GM12878 (cell line): ENCODE results near the gene SLC25A47. TPM values are rescaled to one million over a fixed set of nuclear protein-coding genes. Genes with fewer than 3 reads are reported as not detected.

Experiments used
- BCLAF1 ChIP-seq: fragments of 450-650 bp; IDR thresholded peaks from 2 replicates; pipeline ENCODE4 v1.6.1; 2017; ENCODE audit warnings: antibody characterized with exemption, mild to moderate bottlenecking, moderate library complexity
- BMI1 ChIP-seq: fragments of 450-650 bp; IDR thresholded peaks from 2 replicates; pipeline ENCODE4 v1.6.1; 2016; ENCODE audit warnings: mild to moderate bottlenecking, moderate library complexity, borderline replicate concordance
- CBX3 ChIP-seq: fragments of 200-600 bp; sonication (generic); IDR thresholded peaks from 2 replicates; pipeline ENCODE4 v1.6.1; 2016; ENCODE audit warnings: low read depth, borderline replicate concordance
- CHD4 ChIP-seq: fragments of 200-600 bp; sonication (generic); IDR thresholded peaks from 2 replicates; pipeline ENCODE4 v1.6.1; 2016; ENCODE audit warnings: mild to moderate bottlenecking
- EZH2 ChIP-seq: IDR thresholded peaks from 2 replicates; pipeline ENCODE4 v1.6.1; 2012; ENCODE audit warnings: low read depth, mild to moderate bottlenecking, control low read depth, inconsistent platforms, low read length, borderline replicate concordance; ENCODE audit not compliant: control insufficient read depth
- FOS ChIP-seq: IDR thresholded peaks from 3 replicates; pipeline ENCODE4 v1.6.1; 2011; ENCODE audit warnings: borderline replicate concordance; ENCODE audit not compliant: insufficient read length; ENCODE audit errors: extremely low read depth
- NR2C2 ChIP-seq: IDR thresholded peaks from 2 replicates; pipeline ENCODE4 v1.6.1; 2011; ENCODE audit warnings: borderline replicate concordance, low read depth; ENCODE audit not compliant: control insufficient read depth, insufficient read length
- PML ChIP-seq: IDR thresholded peaks from 2 replicates; pipeline ENCODE4 v1.6.1; 2012; ENCODE audit warnings: low read length, inconsistent platforms
- POLR2AphosphoS5 ChIP-seq: IDR thresholded peaks from 2 replicates; pipeline ENCODE4 v1.6.1; 2011; ENCODE audit warnings: mild to moderate bottlenecking, low read length, inconsistent platforms
- RB1 ChIP-seq: fragments of 450-650 bp; formaldehyde crosslinking; IDR thresholded peaks from 2 replicates; pipeline ENCODE4 v1.6.1; 2017; ENCODE audit warnings: mild to moderate bottlenecking, borderline replicate concordance
- RELB ChIP-seq: fragments of 450-650 bp; IDR thresholded peaks from 2 replicates; pipeline ENCODE4 v1.6.1; 2017; ENCODE audit warnings: low read depth, mild to moderate bottlenecking, moderate library complexity
- SKIL ChIP-seq: fragments of 450-650 bp; IDR thresholded peaks from 2 replicates; pipeline ENCODE4 v1.6.1; 2017; ENCODE audit warnings: mild to moderate bottlenecking, low read depth, inconsistent platforms; ENCODE audit not compliant: poor library complexity, severe bottlenecking
- SMAD1 ChIP-seq: fragments of 450-650 bp; IDR thresholded peaks from 2 replicates; pipeline ENCODE4 v1.6.1; 2018; ENCODE audit warnings: mild to moderate bottlenecking, low read depth; ENCODE audit not compliant: partially characterized antibody
- STAT1 ChIP-seq: fragments of 450-650 bp; conservative IDR thresholded peaks from 2 replicates; pipeline ENCODE4 v1.6.1; 2014; ENCODE audit warnings: antibody characterized with exemption, mild to moderate bottlenecking
- TBL1XR1 ChIP-seq: IDR thresholded peaks from 2 replicates; pipeline ENCODE4 v1.6.1; 2012; ENCODE audit warnings: low read depth, low read length, improper control_type of control experiment
- WRNIP1 ChIP-seq: IDR thresholded peaks from 2 replicates; pipeline ENCODE4 v1.6.1; 2011; ENCODE audit warnings: low read depth, low read length, improper control_type of control experiment, borderline replicate concordance
- ZNF207 ChIP-seq: fragments of 450-650 bp; IDR thresholded peaks from 2 replicates; pipeline ENCODE4 v1.6.1; 2014; ENCODE audit warnings: antibody characterized with exemption, mild to moderate bottlenecking, borderline replicate concordance
- ZNF217 ChIP-seq: fragments of 450-650 bp; IDR thresholded peaks from 2 replicates; pipeline ENCODE4 v1.6.1; 2017; ENCODE audit warnings: antibody characterized with exemption, mild to moderate bottlenecking
- ZNF622 ChIP-seq: fragments of 450-650 bp; IDR thresholded peaks from 2 replicates; pipeline ENCODE4 v1.6.1; 2017; ENCODE audit warnings: mild to moderate bottlenecking, inconsistent platforms
- polyA plus RNA-seq, 11 experiments: library from polyadenylated mRNA; depleted of rRNA in 4 of 11; unstranded in 6 of 11; stranded (reverse) in 5 of 11; fragments of >200 nt; fragmentation: Nextera tagmentation in 4 of 11; fragmentation: Illumina TruSeq in 1 of 11; extraction: Ambion mirVana in 4 of 11; extraction: Trizol in 1 of 11; gene quantifications; 1 replicate in 1 of 11; 2 replicates in 10 of 11; pipeline versions ENCODE4 v1.2.1 to v1.2.3, GENCODE V29; 2011 to 2016; ENCODE audit warnings: inconsistent platforms in 2 of 11, missing spikeins in 2 of 11, low read depth in 1 of 11
- total RNA-seq, 4 experiments: library from RNA; depleted of rRNA in 3 of 4; stranded (reverse); fragments of >200 nt in 3 of 4; fragmentation: Illumina TruSeq in 1 of 4; extraction: Trizol in 1 of 4; gene quantifications; 2 replicates each; pipeline versions ENCODE4 v1.2.1 to v1.2.3, GENCODE V29; 2013 to 2021
- TF ChIP-seq, protein P1 (sequence below): IDR thresholded peaks from 2 replicates; pipeline ENCODE4 v1.6.1; 2012; ENCODE audit warnings: low read length, inconsistent platforms

Gene SLC25A47
- total and polyA plus RNA-seq, 10 of the 15 experiments (the other 5 are each of a cell fraction or from before 2014, with no cell fraction given) = 0.14 TPM; not detected in 9

- TF ChIP-seq WRNIP1 (no peak), ZNF207 (no peak), SKIL (peak; percentile 28), STAT1 (no peak), RELB (peak; percentile 51; the same call in 1 of the 2 replicates), CBX3 (no peak), ZNF217 (no peak), EZH2 (no peak), PML (no peak), FOS (no peak), ZNF622 (no peak), RB1 (no peak), CHD4 (no peak), POLR2AphosphoS5 (0 out of 2 replicates have a peak, but pooled peaks have one; percentile 13), SMAD1 (no peak), TBL1XR1 (no peak), BMI1 (no peak), NR2C2 (no peak), BCLAF1 (no peak)
- TF ChIP-seq, protein P1, sequence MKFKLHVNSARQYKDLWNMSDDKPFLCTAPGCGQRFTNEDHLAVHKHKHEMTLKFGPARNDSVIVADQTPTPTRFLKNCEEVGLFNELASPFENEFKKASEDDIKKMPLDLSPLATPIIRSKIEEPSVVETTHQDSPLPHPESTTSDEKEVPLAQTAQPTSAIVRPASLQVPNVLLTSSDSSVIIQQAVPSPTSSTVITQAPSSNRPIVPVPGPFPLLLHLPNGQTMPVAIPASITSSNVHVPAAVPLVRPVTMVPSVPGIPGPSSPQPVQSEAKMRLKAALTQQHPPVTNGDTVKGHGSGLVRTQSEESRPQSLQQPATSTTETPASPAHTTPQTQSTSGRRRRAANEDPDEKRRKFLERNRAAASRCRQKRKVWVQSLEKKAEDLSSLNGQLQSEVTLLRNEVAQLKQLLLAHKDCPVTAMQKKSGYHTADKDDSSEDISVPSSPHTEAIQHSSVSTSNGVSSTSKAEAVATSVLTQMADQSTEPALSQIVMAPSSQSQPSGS = no peak
Observed at GRCh38 chr14:100336618-100337530, 13.7 kb downstream of the SLC25A47 start (continued).
